Upper lobe of left lung (tissue), 6 donors: ENCODE results near the gene ALAS2. TPM values are rescaled to one million over a fixed set of nuclear protein-coding genes. Genes with fewer than 3 reads are reported as not detected.
"Not testable (repeated sequence)": the region's sequence is repeated elsewhere in the genome, so short reads cannot be mapped to it uniquely, and the experiment has no call there.

Source experiments
- ATAC-seq, 2 donors: fragments of 200-7000 bp; cut with Tn5 transposase; one replicate each; pipeline ENCODE4 v1.9.1; 2022; ENCODE audit warnings: mild to moderate bottlenecking in 2 of 2, moderate library complexity in 2 of 2; ENCODE audit not compliant: low FRiP score in 2 of 2
- DNase-seq, 2 donors: peaks; one replicate each; pipeline ENCODE4 v3.0.0-alpha.2; 2019 to 2020
- H3K27ac ChIP-seq, 4 donors: fragments of 200-600 bp; sonication (generic); one replicate each; pipeline ENCODE4 v1.5.1; 2016 to 2019
- H3K27me3 ChIP-seq, 4 donors: fragments of 200-600 bp; sonication (generic); one replicate each; pipeline ENCODE4 v1.5.1; 2017 to 2019
- H3K36me3 ChIP-seq, 4 donors: fragments of 200-600 bp; sonication (generic); one replicate each; pipeline ENCODE4 v1.5.1; 2016 to 2019
- H3K4me1 ChIP-seq, 4 donors: fragments of 200-600 bp; sonication (generic); one replicate each; pipeline ENCODE4 v1.5.1; 2018 to 2019
- H3K4me3 ChIP-seq, 4 donors: fragments of 200-600 bp; sonication (generic); one replicate each; pipeline ENCODE4 v1.5.1; 2017 to 2019; ENCODE audit warnings: mild to moderate bottlenecking in 2 of 4, moderate library complexity in 1 of 4
- H3K9me3 ChIP-seq, 4 donors: fragments of 200-600 bp; sonication (generic); one replicate each; pipeline ENCODE4 v1.5.1; 2018 to 2019
- EP300 ChIP-seq, 4 donors: sonication (generic); formaldehyde crosslinking; IDR thresholded peaks; one replicate each; pipeline ENCODE4 v1.5.1; 2017; ENCODE audit warnings: antibody characterized with exemption in 4 of 4, control low read depth in 2 of 4
- POLR2A ChIP-seq, 4 donors: fragments of 450-650 bp; IDR thresholded peaks; one replicate each; pipeline ENCODE4 v1.5.1; 2016 to 2017; ENCODE audit warnings: antibody characterized with exemption in 4 of 4, mild to moderate bottlenecking in 2 of 4
- POLR2AphosphoS5 ChIP-seq, 2 donors: sonication (generic); formaldehyde crosslinking; IDR thresholded peaks; one replicate each; pipeline ENCODE4 v1.5.1; 2017; ENCODE audit warnings: antibody characterized with exemption in 2 of 2
- WGBS, 2 donors: methylation state at CpG; one replicate each; pipeline ENCODE4 v1.1.5; 2017 to 2018; 5-methylcytosine and 5-hydroxymethylcytosine counted together
- total RNA-seq, 6 donors: library from RNA; depleted of rRNA in 4 of 6; stranded (reverse); fragments of >200 nt in 4 of 6; gene quantifications; one replicate each; pipeline versions ENCODE4 v1.1.0 to v1.2.1, GENCODE V29; 2016 to 2021
- TF ChIP-seq, protein P1 (sequence below), 6 experiments: fragments of 450-650 bp in 4 of 6; fragments of 200-600 bp in 2 of 6; sonication (generic) in 2 of 6; IDR thresholded peaks; one replicate each; pipeline ENCODE4 v1.5.1; 2016 to 2019; ENCODE audit warnings: antibody characterized with exemption in 6 of 6
- donor health status: DM: no; HTN: no; CAD: no; lungs with moderate emphysema.
- donor health status: DM: no; HTN: yes; CAD: no; lungs with severe emphysema.

Gene ALAS2
- total RNA-seq, 6 donors from 2014 or later: 0.23 to 4.1 (median 2.6) TPM; not detected in 1

DNA sequence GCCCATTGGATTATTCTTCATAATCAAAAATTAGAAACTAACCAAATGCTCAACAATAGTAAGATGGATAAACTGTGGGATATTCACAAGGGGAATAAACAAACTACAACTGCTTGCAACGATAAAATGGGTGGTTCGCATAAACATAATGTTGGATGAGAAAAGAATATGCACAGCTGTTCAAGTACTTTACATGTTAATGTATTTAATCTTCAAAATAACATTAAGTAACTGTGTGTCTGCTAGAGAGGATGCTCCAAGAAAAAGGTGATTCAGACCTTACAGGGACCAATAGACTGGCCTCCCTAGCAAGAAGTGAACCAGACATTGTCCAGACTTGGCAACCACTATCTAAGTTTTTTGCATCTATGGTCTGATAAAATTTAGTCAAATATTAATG, 39.1 kb downstream of the ALAS2 start:
- TF ChIP-seq POLR2AphosphoS5 (IDR thresholded peaks at IDR 0.05): no peak
- no peak for TF ChIP-seq POLR2A (IDR thresholded peaks at IDR 0.05)
- TF ChIP-seq, protein P1, sequence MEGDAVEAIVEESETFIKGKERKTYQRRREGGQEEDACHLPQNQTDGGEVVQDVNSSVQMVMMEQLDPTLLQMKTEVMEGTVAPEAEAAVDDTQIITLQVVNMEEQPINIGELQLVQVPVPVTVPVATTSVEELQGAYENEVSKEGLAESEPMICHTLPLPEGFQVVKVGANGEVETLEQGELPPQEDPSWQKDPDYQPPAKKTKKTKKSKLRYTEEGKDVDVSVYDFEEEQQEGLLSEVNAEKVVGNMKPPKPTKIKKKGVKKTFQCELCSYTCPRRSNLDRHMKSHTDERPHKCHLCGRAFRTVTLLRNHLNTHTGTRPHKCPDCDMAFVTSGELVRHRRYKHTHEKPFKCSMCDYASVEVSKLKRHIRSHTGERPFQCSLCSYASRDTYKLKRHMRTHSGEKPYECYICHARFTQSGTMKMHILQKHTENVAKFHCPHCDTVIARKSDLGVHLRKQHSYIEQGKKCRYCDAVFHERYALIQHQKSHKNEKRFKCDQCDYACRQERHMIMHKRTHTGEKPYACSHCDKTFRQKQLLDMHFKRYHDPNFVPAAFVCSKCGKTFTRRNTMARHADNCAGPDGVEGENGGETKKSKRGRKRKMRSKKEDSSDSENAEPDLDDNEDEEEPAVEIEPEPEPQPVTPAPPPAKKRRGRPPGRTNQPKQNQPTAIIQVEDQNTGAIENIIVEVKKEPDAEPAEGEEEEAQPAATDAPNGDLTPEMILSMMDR (IDR thresholded peaks at IDR 0.05): no peak
- no peak for TF ChIP-seq EP300 (IDR thresholded peaks at IDR 0.05)
- Histone ChIP-seq H3K4me1 (no peaks in the 10 kb centered on the region), H3K9me3 (no peaks in the 10 kb centered on the region), H3K36me3 (no peaks in the 10 kb centered on the region), H3K27ac (no peak overlapping the region), H3K4me3 (no peak overlapping the region), H3K27me3 (no peaks in the 10 kb centered on the region)
- ATAC-seq: no peak
- DNase-seq: no peak
- 87 to 89% methylated on average over 2 of the region's 2 CpGs for WGBS, 2 donors

GRCh38 chrX:54983306-54983705, 47.5 kb downstream of the ALAS2 start:
- H3K36me3 ChIP-seq, H3K9me3 ChIP-seq, ATAC-seq, H3K4me1 ChIP-seq, H3K4me3 ChIP-seq, H3K27ac ChIP-seq, H3K27me3 ChIP-seq, DNase-seq: not testable (repeated sequence)
- 97 to 100% methylated on average over 2 of the region's 2 CpGs for WGBS, 2 donors

GRCh38 chrX:54980334-54980733, 50.4 kb downstream of the ALAS2 start:
- H3K4me1 ChIP-seq: no peaks in the 10 kb centered on the region
- WGBS, 2 donors: 64 to 76% methylated on average over 6 of the region's 6 CpGs
- H3K27me3 ChIP-seq: no peaks in the 10 kb centered on the region
- no peaks in the 10 kb centered on the region for H3K36me3 ChIP-seq
- H3K9me3 ChIP-seq: no peaks in the 10 kb centered on the region
- no peak for DNase-seq
- no peak overlapping the region for H3K4me3 ChIP-seq
- TF ChIP-seq POLR2A (IDR thresholded peaks at IDR 0.05): no peak
- no peak for TF ChIP-seq POLR2AphosphoS5 (IDR thresholded peaks at IDR 0.05)
- TF ChIP-seq, protein P1 (IDR thresholded peaks at IDR 0.05): no peak
- TF ChIP-seq EP300 (IDR thresholded peaks at IDR 0.05): no peak
- ATAC-seq: no peak
- H3K27ac ChIP-seq: no peak overlapping the region

DNA sequence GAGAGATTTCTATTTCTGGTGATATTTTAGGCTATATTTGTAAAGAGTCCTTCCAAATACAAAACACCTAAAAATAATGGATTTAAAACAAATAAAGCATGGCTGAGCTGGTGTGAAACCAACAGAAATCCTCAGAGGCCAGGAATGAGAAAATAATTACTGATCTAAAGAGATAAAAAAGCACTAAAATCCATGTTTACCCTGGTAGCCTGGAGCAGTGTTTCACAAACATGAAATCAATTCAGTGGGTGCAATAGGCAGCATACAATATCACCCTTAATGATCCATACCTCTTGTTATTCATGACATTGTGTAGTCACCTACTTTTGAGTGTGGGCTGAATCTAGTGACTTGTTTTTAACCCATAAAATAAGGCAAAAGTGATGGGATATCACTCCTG, 51.3 kb downstream of the ALAS2 start:
- Histone ChIP-seq H3K36me3 (no peaks in the 10 kb centered on the region), H3K27ac (no peak overlapping the region), H3K9me3 (no peaks in the 10 kb centered on the region), H3K27me3 (no peaks in the 10 kb centered on the region), H3K4me1 (no peaks in the 10 kb centered on the region), H3K4me3 (no peak overlapping the region)
- DNase-seq: no peak
- no peak for ATAC-seq
- TF ChIP-seq, protein P1 (IDR thresholded peaks at IDR 0.05): no peak
- TF ChIP-seq POLR2AphosphoS5 (IDR thresholded peaks at IDR 0.05): no peak
- no peak for TF ChIP-seq EP300 (IDR thresholded peaks at IDR 0.05)
- TF ChIP-seq POLR2A (IDR thresholded peaks at IDR 0.05): no peak

GRCh38 chrX:54978448-54978847, 52.3 kb downstream of the ALAS2 start:
- no peak for ATAC-seq
- H3K36me3 ChIP-seq: no peaks in the 10 kb centered on the region
- H3K27me3 ChIP-seq: no peaks in the 10 kb centered on the region
- no peak overlapping the region for H3K4me3 ChIP-seq
- H3K27ac ChIP-seq: no peak overlapping the region
- no peak for TF ChIP-seq EP300 (IDR thresholded peaks at IDR 0.05)
- TF ChIP-seq, protein P1 (IDR thresholded peaks at IDR 0.05): no peak
- no peak for TF ChIP-seq POLR2AphosphoS5 (IDR thresholded peaks at IDR 0.05)
- no peak for TF ChIP-seq POLR2A (IDR thresholded peaks at IDR 0.05)
- H3K9me3 ChIP-seq: peaks cover 0 to 3% (median 0%) of the 10 kb centered on the region in 4 donors
- no peaks in the 10 kb centered on the region for H3K4me1 ChIP-seq
- DNase-seq: no peak
